Measurements from ENCODE around the gene AKR1C8.

Gene AKR1C8

GRCh38 chr10:5219262-5219661 is 34.3 kb upstream of the AKR1C8 start:
- TF ChIP-seq EZH2 (IDR thresholded peaks at IDR 0.05; ENCODE audit: borderline replicate concordance, low read depth, low read length, severe bottlenecking) = no peak
- no peak for TF ChIP-seq CTCF (IDR thresholded peaks at IDR 0.05; ENCODE audit: borderline replicate concordance, extremely low read depth, low read length, poor library complexity, severe bottlenecking)
- Histone ChIP-seq H3K79me2 (ENCODE audit: insufficient read depth, low read length) (no peaks in the 10 kb centered on the region), H3K27me3 (ENCODE audit: insufficient read depth, low read length, poor library complexity) (no peaks in the 10 kb centered on the region), H2AFZ (ENCODE audit: low read depth, low read length) (no peak overlapping the region), H3K27ac (ENCODE audit: low read length) (no peak overlapping the region), H3K9me3 (ENCODE audit: insufficient read depth, low read length, severe bottlenecking) (no peaks in the 10 kb centered on the region), H3K4me3 (ENCODE audit: low read depth in 1 of 2, low read length in 2 of 2) (no peak overlapping the region), H3K4me2 (ENCODE audit: insufficient read depth, low read length) (no peak overlapping the region), H3K36me3 (ENCODE audit: insufficient read depth, low read length) (no peaks in the 10 kb centered on the region), H3K4me1 (ENCODE audit: insufficient read depth, low read length) (no peaks in the 10 kb centered on the region), H4K20me1 (ENCODE audit: insufficient read depth, low read length) (no peaks in the 10 kb centered on the region), H3K9ac (ENCODE audit: low read depth, low read length) (no peak overlapping the region)
- DNase-seq (no peak), ATAC-seq (ENCODE audit: insufficient read depth, low read depth) (no peak)

- Histone ChIP-seq H3K36me3 (ENCODE audit: insufficient read depth, low read length) (no peaks in the 10 kb centered on the region), H3K4me3 (ENCODE audit: low read depth in 1 of 2, low read length in 2 of 2) (no peak overlapping the region), H3K4me2 (ENCODE audit: insufficient read depth, low read length) (no peak overlapping the region), H4K20me1 (ENCODE audit: insufficient read depth, low read length) (no peaks in the 10 kb centered on the region), H3K9me3 (ENCODE audit: insufficient read depth, low read length, severe bottlenecking) (no peaks in the 10 kb centered on the region), H3K9ac (ENCODE audit: low read depth, low read length) (no peak overlapping the region), H3K4me1 (ENCODE audit: insufficient read depth, low read length) (no peaks in the 10 kb centered on the region), H3K27ac (ENCODE audit: low read length) (no peak overlapping the region), H3K79me2 (ENCODE audit: insufficient read depth, low read length) (no peaks in the 10 kb centered on the region), H2AFZ (ENCODE audit: low read depth, low read length) (no peak overlapping the region), H3K27me3 (ENCODE audit: insufficient read depth, low read length, poor library complexity) (no peaks in the 10 kb centered on the region)
- TF ChIP-seq CTCF (IDR thresholded peaks at IDR 0.05; ENCODE audit: borderline replicate concordance, extremely low read depth, low read length, poor library complexity, severe bottlenecking) = no peak
- no peak for TF ChIP-seq EZH2 (IDR thresholded peaks at IDR 0.05; ENCODE audit: borderline replicate concordance, low read depth, low read length, severe bottlenecking)
- ATAC-seq (ENCODE audit: insufficient read depth, low read depth) (no peak), DNase-seq (no peak)
These were observed 31.9 kb upstream of the AKR1C8 start for GRCh38 chr10:5216801-5217200.

- no peaks in the 10 kb centered on the region for H3K27me3 ChIP-seq (ENCODE audit: insufficient read depth, low read length, poor library complexity)
- no peak overlapping the region for H3K9ac ChIP-seq (ENCODE audit: low read depth, low read length)
- DNase-seq (no peak), ATAC-seq (ENCODE audit: insufficient read depth, low read depth) (no peak)
- TF ChIP-seq EZH2 (IDR thresholded peaks at IDR 0.05; ENCODE audit: borderline replicate concordance, low read depth, low read length, severe bottlenecking) (no peak), CTCF (IDR thresholded peaks at IDR 0.05; ENCODE audit: borderline replicate concordance, extremely low read depth, low read length, poor library complexity, severe bottlenecking) (no peak)
- no peak overlapping the region for H3K27ac ChIP-seq (ENCODE audit: low read length)
- H3K4me2 ChIP-seq (ENCODE audit: insufficient read depth, low read length) = no peak overlapping the region
- no peaks in the 10 kb centered on the region for H3K4me1 ChIP-seq (ENCODE audit: insufficient read depth, low read length)
- H3K9me3 ChIP-seq (ENCODE audit: insufficient read depth, low read length, severe bottlenecking) = no peaks in the 10 kb centered on the region
- H3K4me3 ChIP-seq (ENCODE audit: low read depth in 1 of 2, low read length in 2 of 2) = no peak overlapping the region
- no peaks in the 10 kb centered on the region for H3K36me3 ChIP-seq (ENCODE audit: insufficient read depth, low read length)
- H4K20me1 ChIP-seq (ENCODE audit: insufficient read depth, low read length) = no peaks in the 10 kb centered on the region
- no peak overlapping the region for H2AFZ ChIP-seq (ENCODE audit: low read depth, low read length)
- no peaks in the 10 kb centered on the region for H3K79me2 ChIP-seq (ENCODE audit: insufficient read depth, low read length)
These were observed 27.0 kb upstream of the AKR1C8 start for GRCh38 chr10:5211696-5212536.

All from DND-41 (cell line).